ENCODE measurements around the gene ZNF507.

DNA sequence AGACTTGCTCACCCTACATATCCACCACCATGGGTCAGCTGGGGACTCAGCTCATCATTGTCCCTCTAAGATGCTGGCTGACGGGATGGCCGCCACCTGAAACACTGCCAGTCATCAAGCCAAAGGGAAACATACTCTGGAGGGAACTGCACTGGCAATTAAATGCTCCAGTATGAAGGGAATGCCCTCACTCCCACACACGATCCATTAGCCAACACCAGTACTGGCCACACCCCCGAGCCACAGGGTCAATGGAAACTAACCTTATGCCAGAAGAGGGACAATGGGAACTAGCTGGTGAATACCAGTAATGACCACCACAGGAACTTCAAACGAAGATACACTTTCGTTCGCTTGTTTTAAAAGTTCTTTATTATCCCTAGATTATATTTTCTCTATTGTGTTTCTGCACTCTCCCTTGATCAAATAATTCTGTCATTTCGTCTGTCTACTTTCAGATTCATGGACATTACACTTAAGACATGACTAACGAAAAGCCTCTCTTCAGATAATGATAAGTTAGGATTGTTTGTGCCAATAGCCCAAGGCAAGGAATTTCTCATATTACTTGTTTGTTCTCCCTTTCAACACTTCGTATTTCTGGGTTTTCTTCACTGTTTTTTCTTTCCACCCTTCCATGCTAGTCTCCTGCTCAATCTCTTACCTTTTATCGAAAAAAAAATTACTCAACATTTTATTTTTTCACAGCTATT lies 1.7 kb upstream of the ZNF507 start:
- no peak for TF ChIP-seq CTCF (conservative IDR thresholded peaks at IDR 0.05)
- TF ChIP-seq EZH2 (IDR thresholded peaks at IDR 0.05; ENCODE audit: low read depth): no peak
